HG02884 (cell line): ENCODE results near the gene TXNDC2.

Source experiments
- ATAC-seq: cut with Tn5 transposase; IDR thresholded peaks from one replicate; pipeline ENCODE4 v1.9.1; 2021; ENCODE audit warnings: mild to moderate bottlenecking, moderate library complexity; ENCODE audit not compliant: unreplicated experiment

TXNDC2 gene

GRCh38 chr18:9930299-9930884 lies 44.6 kb downstream of the TXNDC2 start:
- no peak for ATAC-seq

- no peak for ATAC-seq
These were observed 45.4 kb downstream of the TXNDC2 start for GRCh38 chr18:9931146-9931545.

- ATAC-seq, result no peak
These were observed 45.9 kb downstream of the TXNDC2 start for GRCh38 chr18:9931678-9932077.

- no peak for ATAC-seq
These were observed 48.1 kb downstream of the TXNDC2 start for GRCh38 chr18:9933865-9934264.

- ATAC-seq, result no peak
These were observed 48.5 kb downstream of the TXNDC2 start for GRCh38 chr18:9934274-9934673.
